Vagina (tissue), 2 donors: ENCODE results near the gene LVRN.

Experiments
- POLR2A ChIP-seq, 2 donors: fragments of 450-650 bp; IDR thresholded peaks; one replicate each; pipeline ENCODE4 v1.6.1; 2017; ENCODE audit warnings: antibody characterized with exemption in 2 of 2, mild to moderate bottlenecking in 2 of 2, moderate library complexity in 2 of 2
- POLR2AphosphoS5 ChIP-seq, 2 donors: sonication (generic); formaldehyde crosslinking; IDR thresholded peaks; one replicate each; pipeline ENCODE4 v1.9.0; 2017; ENCODE audit warnings: antibody characterized with exemption in 2 of 2, mild to moderate bottlenecking in 2 of 2, low read depth in 1 of 2; ENCODE audit not compliant: insufficient read depth in 1 of 2
- TF ChIP-seq, protein P1 (sequence below), 3 experiments: fragments of 450-650 bp in 2 of 3; fragments of 200-600 bp in 1 of 3; sonication (generic) in 1 of 3; IDR thresholded peaks; one replicate each; pipeline ENCODE4 v1.5.1; 2017 to 2019; ENCODE audit warnings: antibody characterized with exemption in 3 of 3, mild to moderate bottlenecking in 2 of 3, moderate library complexity in 2 of 3

DNA sequence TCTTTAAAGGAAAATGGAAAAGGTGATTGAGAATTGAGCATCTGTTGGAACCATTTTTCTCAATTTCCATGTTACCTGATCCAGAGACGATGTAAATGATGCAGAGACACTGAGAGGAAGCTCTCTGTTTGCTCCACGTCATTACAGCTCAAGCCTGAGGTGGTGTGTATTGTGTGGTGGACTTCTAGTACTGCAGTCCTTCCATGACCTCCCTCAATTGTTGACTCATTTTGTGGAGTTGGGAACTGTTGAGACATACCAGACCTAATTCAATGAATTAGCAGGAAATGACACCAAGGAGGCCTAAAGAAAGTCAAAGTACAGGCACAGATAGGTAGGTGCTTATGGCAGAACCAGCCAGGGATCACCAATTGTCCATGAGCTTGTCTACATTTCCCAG, 15.6 kb upstream of the LVRN start:
- TF ChIP-seq, protein P1, sequence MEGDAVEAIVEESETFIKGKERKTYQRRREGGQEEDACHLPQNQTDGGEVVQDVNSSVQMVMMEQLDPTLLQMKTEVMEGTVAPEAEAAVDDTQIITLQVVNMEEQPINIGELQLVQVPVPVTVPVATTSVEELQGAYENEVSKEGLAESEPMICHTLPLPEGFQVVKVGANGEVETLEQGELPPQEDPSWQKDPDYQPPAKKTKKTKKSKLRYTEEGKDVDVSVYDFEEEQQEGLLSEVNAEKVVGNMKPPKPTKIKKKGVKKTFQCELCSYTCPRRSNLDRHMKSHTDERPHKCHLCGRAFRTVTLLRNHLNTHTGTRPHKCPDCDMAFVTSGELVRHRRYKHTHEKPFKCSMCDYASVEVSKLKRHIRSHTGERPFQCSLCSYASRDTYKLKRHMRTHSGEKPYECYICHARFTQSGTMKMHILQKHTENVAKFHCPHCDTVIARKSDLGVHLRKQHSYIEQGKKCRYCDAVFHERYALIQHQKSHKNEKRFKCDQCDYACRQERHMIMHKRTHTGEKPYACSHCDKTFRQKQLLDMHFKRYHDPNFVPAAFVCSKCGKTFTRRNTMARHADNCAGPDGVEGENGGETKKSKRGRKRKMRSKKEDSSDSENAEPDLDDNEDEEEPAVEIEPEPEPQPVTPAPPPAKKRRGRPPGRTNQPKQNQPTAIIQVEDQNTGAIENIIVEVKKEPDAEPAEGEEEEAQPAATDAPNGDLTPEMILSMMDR (IDR thresholded peaks at IDR 0.05), result no peak
- no peak for TF ChIP-seq POLR2A (IDR thresholded peaks at IDR 0.05)
- TF ChIP-seq POLR2AphosphoS5 (IDR thresholded peaks at IDR 0.05; ENCODE audit: insufficient read depth in 1 of 2, low read depth in 1 of 2), result no peak
